ENCODE results near the gene SYTL3.
"Not testable (repeated sequence)": the region's sequence is repeated elsewhere in the genome, so short reads cannot be mapped to it uniquely, and the experiment has no call there.

Gene SYTL3

GRCh38 chr6:158665332-158665731 lies 15.5 kb downstream of the SYTL3 start:
- no peak for DNase-seq

GRCh38 chr6:158666628-158667359 lies 16.9 kb downstream of the SYTL3 start:
- DNase-seq: no peak

GRCh38 chr6:158667360-158667981 lies 17.6 kb downstream of the SYTL3 start:
- DNase-seq: no peak

- DNase-seq: no peak
Observed at GRCh38 chr6:158668707-158669103, 18.9 kb downstream of the SYTL3 start.

- DNase-seq: no peak
Observed at GRCh38 chr6:158669145-158670035, 19.5 kb downstream of the SYTL3 start.

- DNase-seq: not testable (repeated sequence)
Observed at GRCh38 chr6:158672119-158672518, 22.3 kb downstream of the SYTL3 start.

- DNase-seq: no peak
Observed at GRCh38 chr6:158672726-158673125, 22.9 kb downstream of the SYTL3 start.

- DNase-seq: no peak
Observed at GRCh38 chr6:158674342-158675131, 24.7 kb downstream of the SYTL3 start.

- DNase-seq: not testable (repeated sequence)
Observed at GRCh38 chr6:158677094-158677493, 27.2 kb downstream of the SYTL3 start.

- DNase-seq: no peak
Observed at GRCh38 chr6:158677906-158678578, 28.2 kb downstream of the SYTL3 start.

- DNase-seq: no peak
Observed at GRCh38 chr6:158680015-158680414, 30.2 kb downstream of the SYTL3 start.

- DNase-seq: no peak
Observed at GRCh38 chr6:158680481-158680880, 30.6 kb downstream of the SYTL3 start.

- DNase-seq: no peak
Observed at GRCh38 chr6:158684311-158684710, 34.5 kb downstream of the SYTL3 start.

GRCh38 chr6:158684745-158685324 lies 35.0 kb downstream of the SYTL3 start:
- DNase-seq: no peak

- DNase-seq: no peak
Observed at GRCh38 chr6:158686311-158686710, 36.5 kb downstream of the SYTL3 start.

GRCh38 chr6:158686791-158687381 lies 37.0 kb downstream of the SYTL3 start:
- no peak for DNase-seq

GRCh38 chr6:158687506-158687905 lies 37.7 kb downstream of the SYTL3 start:
- DNase-seq: no peak

- DNase-seq: no peak
Observed at GRCh38 chr6:158688860-158689259, 39.0 kb downstream of the SYTL3 start.

GRCh38 chr6:158694913-158695312 lies 45.1 kb downstream of the SYTL3 start:
- no peak for DNase-seq

- DNase-seq: no peak
Observed at GRCh38 chr6:158697811-158698210, 48.0 kb downstream of the SYTL3 start.

GRCh38 chr6:158698931-158699330 lies 49.1 kb downstream of the SYTL3 start:
- no peak for DNase-seq

Data from NCI-H82 (cell line).